Measurements from ENCODE around the gene BCL11A. TPM values are rescaled to one million over a fixed set of nuclear protein-coding genes. Genes with fewer than 3 reads are reported as not detected.

The BCL11A gene
- total RNA-seq, 1 experiment from 2014 or later, result 0.29 TPM

DNA sequence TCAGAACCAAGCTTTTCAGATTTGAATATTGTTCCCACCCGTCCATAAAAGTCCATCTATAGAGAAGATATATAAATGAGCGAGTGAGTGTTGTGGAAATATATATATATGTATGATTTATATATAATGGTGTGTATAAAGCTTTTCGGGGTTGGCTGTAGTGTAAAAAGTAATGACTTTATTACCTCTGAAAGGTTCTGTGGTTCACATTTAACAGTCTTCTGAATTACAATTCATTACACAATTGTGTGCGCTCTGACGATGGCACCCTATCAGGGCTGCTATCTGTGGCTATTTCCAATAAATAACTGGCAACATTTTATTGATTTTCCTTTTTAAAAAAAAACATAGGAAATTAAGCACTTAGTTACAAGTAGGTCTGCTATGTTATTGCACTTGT is 2.7 kb upstream of the BCL11A start:
- BruUV-seq (replicated peaks), result no TSS peak
- Mint-ChIP-seq H3K36me3 (ENCODE audit: insufficient read depth, unreplicated experiment) (peaks cover 14% of the 10 kb centered on the region), H3K9me3 (ENCODE audit: unreplicated experiment) (no peaks in the 10 kb centered on the region), H3K27ac (ENCODE audit: unreplicated experiment) (no peak overlapping the region), H3K4me1 (ENCODE audit: low read depth, unreplicated experiment) (peaks cover 17% of the 10 kb centered on the region), H3K4me3 (ENCODE audit: unreplicated experiment) (no peak overlapping the region), H3K27me3 (ENCODE audit: insufficient read depth, unreplicated experiment) (peaks cover 43% of the 10 kb centered on the region)
- POLR2A ChIA-PET, result no interaction called here
- Histone ChIP-seq H3K9me3 (no peaks in the 10 kb centered on the region), H3K36me3 (ENCODE audit: control insufficient read depth, insufficient read depth, low read length) (no peaks in the 10 kb centered on the region), H3K4me3 (ENCODE audit: low read depth, low read length) (no peak overlapping the region), H3K27me3 (replicated peaks; ENCODE audit: control insufficient read depth, insufficient read depth, low read length) (peaks cover 2% of the 10 kb centered on the region; the same call in 1 of the 2 replicates), H3K4me1 (peaks cover 12% of the 10 kb centered on the region)
- CTCF ChIA-PET, result interaction anchor here (0.6 to 0.8 kb wide), 2 partner anchors 59 to 1260 kb away, joined by 3 read pairs; no protein-coding TSS in a partner anchor
- no peak for DNase-seq
- intact Hi-C loops (cut with micrococcal nuclease; ENCODE audit: unreplicated experiment), result loop anchor here (10.0 kb wide), 3 partner anchors 341 to 621 kb away; no protein-coding TSS in a partner anchor
- TF ChIP-seq, protein P1, sequence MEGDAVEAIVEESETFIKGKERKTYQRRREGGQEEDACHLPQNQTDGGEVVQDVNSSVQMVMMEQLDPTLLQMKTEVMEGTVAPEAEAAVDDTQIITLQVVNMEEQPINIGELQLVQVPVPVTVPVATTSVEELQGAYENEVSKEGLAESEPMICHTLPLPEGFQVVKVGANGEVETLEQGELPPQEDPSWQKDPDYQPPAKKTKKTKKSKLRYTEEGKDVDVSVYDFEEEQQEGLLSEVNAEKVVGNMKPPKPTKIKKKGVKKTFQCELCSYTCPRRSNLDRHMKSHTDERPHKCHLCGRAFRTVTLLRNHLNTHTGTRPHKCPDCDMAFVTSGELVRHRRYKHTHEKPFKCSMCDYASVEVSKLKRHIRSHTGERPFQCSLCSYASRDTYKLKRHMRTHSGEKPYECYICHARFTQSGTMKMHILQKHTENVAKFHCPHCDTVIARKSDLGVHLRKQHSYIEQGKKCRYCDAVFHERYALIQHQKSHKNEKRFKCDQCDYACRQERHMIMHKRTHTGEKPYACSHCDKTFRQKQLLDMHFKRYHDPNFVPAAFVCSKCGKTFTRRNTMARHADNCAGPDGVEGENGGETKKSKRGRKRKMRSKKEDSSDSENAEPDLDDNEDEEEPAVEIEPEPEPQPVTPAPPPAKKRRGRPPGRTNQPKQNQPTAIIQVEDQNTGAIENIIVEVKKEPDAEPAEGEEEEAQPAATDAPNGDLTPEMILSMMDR (IDR thresholded peaks at IDR 0.05; ENCODE audit: insufficient read depth in 1 of 2, low read depth in 1 of 2, low read length in 1 of 2, severe bottlenecking in 1 of 2, unreplicated experiment in 1 of 2), result no peak

GRCh38 chr2:60555783-60556139 is 2.3 kb upstream of the BCL11A start:
- CTCF ChIA-PET, result interaction anchor here (0.6 to 0.8 kb wide), 3 partner anchors 25 to 1259 kb away, joined by 3 read pairs; no protein-coding TSS in a partner anchor
- H3K4me1 Mint-ChIP-seq (ENCODE audit: low read depth, unreplicated experiment), result peaks cover 17% of the 10 kb centered on the region
- Histone ChIP-seq H3K4me3 (ENCODE audit: low read depth, low read length) (no peak overlapping the region), H3K36me3 (ENCODE audit: control insufficient read depth, insufficient read depth, low read length) (no peaks in the 10 kb centered on the region), H3K4me1 (peaks cover 14% of the 10 kb centered on the region), H3K9me3 (no peaks in the 10 kb centered on the region), H3K27me3 (replicated peaks; ENCODE audit: control insufficient read depth, insufficient read depth, low read length) (peaks cover 2% of the 10 kb centered on the region; the same call in 1 of the 2 replicates)
- intact Hi-C loops (cut with micrococcal nuclease; ENCODE audit: unreplicated experiment), result loop anchor here (2.0 to 10.0 kb wide), 4 partner anchors 219 to 621 kb away; no protein-coding TSS in a partner anchor
- POLR2A ChIA-PET, result no interaction called here
- DNase-seq, result no peak
- peaks cover 14% of the 10 kb centered on the region for H3K36me3 Mint-ChIP-seq (ENCODE audit: insufficient read depth, unreplicated experiment)
- H3K4me3 Mint-ChIP-seq (ENCODE audit: unreplicated experiment), result peak overlapping the region; percentile 79
- TF ChIP-seq, protein P1 (IDR thresholded peaks at IDR 0.05; ENCODE audit: insufficient read depth in 1 of 2, low read depth in 1 of 2, low read length in 1 of 2, severe bottlenecking in 1 of 2, unreplicated experiment in 1 of 2), result no peak
- no peaks in the 10 kb centered on the region for H3K9me3 Mint-ChIP-seq (ENCODE audit: unreplicated experiment)
- BruUV-seq (replicated peaks), result no TSS peak
- H3K27me3 Mint-ChIP-seq (ENCODE audit: insufficient read depth, unreplicated experiment), result peaks cover 42% of the 10 kb centered on the region
- no peak overlapping the region for H3K27ac Mint-ChIP-seq (ENCODE audit: unreplicated experiment)

- CTCF ChIA-PET, result interaction anchor here (0.6 to 0.8 kb wide), 3 partner anchors 24 to 1259 kb away, joined by 3 read pairs; no protein-coding TSS in a partner anchor
- Histone ChIP-seq H3K4me3 (ENCODE audit: low read depth, low read length) (peak overlapping the region; percentile 26), H3K36me3 (ENCODE audit: control insufficient read depth, insufficient read depth, low read length) (no peaks in the 10 kb centered on the region), H3K27me3 (replicated peaks; ENCODE audit: control insufficient read depth, insufficient read depth, low read length) (peaks cover 2% of the 10 kb centered on the region; the same call in 1 of the 2 replicates), H3K4me1 (peaks cover 14% of the 10 kb centered on the region), H3K9me3 (no peaks in the 10 kb centered on the region)
- Mint-ChIP-seq H3K4me3 (ENCODE audit: unreplicated experiment) (peak overlapping the region; percentile 79), H3K4me1 (ENCODE audit: low read depth, unreplicated experiment) (peaks cover 17% of the 10 kb centered on the region), H3K27me3 (ENCODE audit: insufficient read depth, unreplicated experiment) (peaks cover 43% of the 10 kb centered on the region), H3K36me3 (ENCODE audit: insufficient read depth, unreplicated experiment) (peaks cover 14% of the 10 kb centered on the region), H3K9me3 (ENCODE audit: unreplicated experiment) (no peaks in the 10 kb centered on the region), H3K27ac (ENCODE audit: unreplicated experiment) (no peak overlapping the region)
- no TSS peak for BruUV-seq (replicated peaks)
- intact Hi-C loops (cut with micrococcal nuclease; ENCODE audit: unreplicated experiment), result loop anchor here (2.0 to 10.0 kb wide), 4 partner anchors 218 to 620 kb away; no protein-coding TSS in a partner anchor
- TF ChIP-seq, protein P1 (IDR thresholded peaks at IDR 0.05; ENCODE audit: insufficient read depth in 1 of 2, low read depth in 1 of 2, low read length in 1 of 2, severe bottlenecking in 1 of 2, unreplicated experiment in 1 of 2), result peak; percentile 34 to 44
- peak; percentile 57 to 71 for DNase-seq
- POLR2A ChIA-PET, result no interaction called here
These were observed 1.8 kb upstream of the BCL11A start for GRCh38 chr2:60555066-60555782.

All from Caco-2 (cell line).